Measurements from ENCODE around the gene TAOK3. TPM values are rescaled to one million over a fixed set of nuclear protein-coding genes. Genes with fewer than 3 reads are reported as not detected.
"Not testable (repeated sequence)": the region's sequence is repeated elsewhere in the genome, so short reads cannot be mapped to it uniquely, and the experiment has no call there.

Gene TAOK3
- total and polyA plus RNA-seq, 2 donors (not counting 1 experiment from before 2014, with no cell fraction given), result 30.0 to 80.4 TPM

DNA sequence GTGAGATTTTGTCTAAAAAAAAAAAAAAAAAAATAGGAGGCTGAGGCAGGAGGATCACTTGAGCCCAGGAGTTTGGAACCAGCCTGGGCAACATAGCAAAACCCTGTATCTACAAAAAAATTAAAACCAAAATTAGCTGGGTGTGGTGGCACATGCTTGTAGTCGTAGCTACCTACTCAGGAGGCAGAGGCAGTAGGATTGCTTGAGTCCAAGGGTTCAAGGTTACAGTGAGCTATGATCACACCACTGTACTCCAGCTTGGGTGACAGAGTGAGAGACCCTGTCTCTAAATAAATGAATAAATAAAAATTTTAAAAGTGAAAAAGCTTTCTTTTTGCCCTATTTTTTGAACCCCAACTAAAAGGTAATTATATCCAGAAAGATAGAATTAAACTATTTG lies 123.2 kb downstream of the TAOK3 start:
- TF ChIP-seq EZH2 (IDR thresholded peaks at IDR 0.05; ENCODE audit: borderline replicate concordance, insufficient read depth, low read depth, low read length, poor library complexity, severe bottlenecking), result no peak
- TF ChIP-seq, protein P1, sequence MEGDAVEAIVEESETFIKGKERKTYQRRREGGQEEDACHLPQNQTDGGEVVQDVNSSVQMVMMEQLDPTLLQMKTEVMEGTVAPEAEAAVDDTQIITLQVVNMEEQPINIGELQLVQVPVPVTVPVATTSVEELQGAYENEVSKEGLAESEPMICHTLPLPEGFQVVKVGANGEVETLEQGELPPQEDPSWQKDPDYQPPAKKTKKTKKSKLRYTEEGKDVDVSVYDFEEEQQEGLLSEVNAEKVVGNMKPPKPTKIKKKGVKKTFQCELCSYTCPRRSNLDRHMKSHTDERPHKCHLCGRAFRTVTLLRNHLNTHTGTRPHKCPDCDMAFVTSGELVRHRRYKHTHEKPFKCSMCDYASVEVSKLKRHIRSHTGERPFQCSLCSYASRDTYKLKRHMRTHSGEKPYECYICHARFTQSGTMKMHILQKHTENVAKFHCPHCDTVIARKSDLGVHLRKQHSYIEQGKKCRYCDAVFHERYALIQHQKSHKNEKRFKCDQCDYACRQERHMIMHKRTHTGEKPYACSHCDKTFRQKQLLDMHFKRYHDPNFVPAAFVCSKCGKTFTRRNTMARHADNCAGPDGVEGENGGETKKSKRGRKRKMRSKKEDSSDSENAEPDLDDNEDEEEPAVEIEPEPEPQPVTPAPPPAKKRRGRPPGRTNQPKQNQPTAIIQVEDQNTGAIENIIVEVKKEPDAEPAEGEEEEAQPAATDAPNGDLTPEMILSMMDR (IDR thresholded peaks at IDR 0.05), result no peak
- H3K4me3 Mint-ChIP-seq, result no peak overlapping the region

DNA sequence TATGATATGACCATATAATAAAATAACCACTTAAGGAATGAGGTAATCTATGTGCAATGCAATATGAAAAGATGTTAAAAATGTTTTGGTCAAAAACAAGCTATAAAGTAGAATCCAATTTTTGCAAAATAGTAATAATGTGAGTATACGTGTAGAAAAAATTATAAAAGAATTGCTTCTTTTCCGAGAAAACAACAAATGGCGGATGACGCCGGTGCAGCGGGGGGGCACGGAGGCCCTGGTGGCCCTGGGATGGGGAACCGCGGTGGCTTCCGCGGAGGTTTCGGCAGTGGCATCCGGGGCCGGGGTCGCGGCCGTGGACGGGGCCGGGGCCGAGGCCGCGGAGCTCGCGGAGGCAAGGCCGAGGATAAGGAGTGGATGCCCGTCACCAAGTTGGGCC lies 126.8 kb downstream of the TAOK3 start:
- H3K9me3 Mint-ChIP-seq (ENCODE audit: insufficient read depth); H3K27me3 ChIP-seq (replicated peaks in 1 of 4; ENCODE audit: control extremely low read depth in 1 of 4, control insufficient read depth in 3 of 4, insufficient read depth in 4 of 4, low read length in 3 of 4); H3K27ac ChIP-seq (ENCODE audit: low read length in 2 of 2); H4K20me1 ChIP-seq (ENCODE audit: control insufficient read depth, insufficient read depth, low read length, poor library complexity, severe bottlenecking); H3K4me3 ChIP-seq (ENCODE audit: control extremely low read depth in 1 of 5, extremely low read depth in 1 of 5, insufficient read depth in 1 of 5, low read depth in 2 of 5, low read length in 4 of 5); POLR2A ChIA-PET; H3K27me3 Mint-ChIP-seq; H3K4me1 Mint-ChIP-seq; ATAC-seq (ENCODE audit: low read depth); H3K4me3 Mint-ChIP-seq; H2AFZ ChIP-seq (ENCODE audit: insufficient read depth, low read depth, low read length, poor library complexity, severe bottlenecking); DNase-seq; H3K9ac ChIP-seq (ENCODE audit: low read length); CTCF ChIA-PET; H3K27ac Mint-ChIP-seq; H3K79me2 ChIP-seq (ENCODE audit: control insufficient read depth, insufficient read depth, low read length); H3K4me2 ChIP-seq (replicated peaks; ENCODE audit: low read depth, low read length, poor library complexity, severe bottlenecking); H3K9me3 ChIP-seq (ENCODE audit: control extremely low read depth in 1 of 3, control insufficient read depth in 2 of 3, insufficient read depth in 1 of 3, low read length in 2 of 3); intact Hi-C loops (cut with micrococcal nuclease); H3K4me1 ChIP-seq (ENCODE audit: control insufficient read depth in 2 of 2, insufficient read depth in 2 of 2, low read length in 2 of 2): not testable (repeated sequence)
- 100% methylated on average over 1 of the region's 26 CpGs for WGBS (ENCODE audit: insufficient coverage)
- peaks cover 1 to 12% of the 10 kb centered on the region in 2 experiments for H3K36me3 ChIP-seq (replicated peaks in 1 of 2; ENCODE audit: control extremely low read depth in 1 of 2, control insufficient read depth in 1 of 2, extremely low read depth in 1 of 2, insufficient read depth in 2 of 2, low read length in 1 of 2)

More for the DNA sequence above, 123.2 kb downstream of the TAOK3 start:
- ATAC-seq (ENCODE audit: low read depth) (no peak), DNase-seq (no peak)
- Histone ChIP-seq H3K4me1 (ENCODE audit: control insufficient read depth in 2 of 2, insufficient read depth in 2 of 2, low read length in 2 of 2) (no peaks in the 10 kb centered on the region), H2AFZ (ENCODE audit: insufficient read depth, low read depth, low read length, poor library complexity, severe bottlenecking) (no peak overlapping the region), H3K9ac (ENCODE audit: low read length) (no peak overlapping the region), H3K4me2 (replicated peaks; ENCODE audit: low read depth, low read length, poor library complexity, severe bottlenecking) (no peak overlapping the region), H3K36me3 (replicated peaks in 1 of 2; ENCODE audit: control extremely low read depth in 1 of 2, control insufficient read depth in 1 of 2, extremely low read depth in 1 of 2, insufficient read depth in 2 of 2, low read length in 1 of 2) (peaks cover 6 to 13% of the 10 kb centered on the region in 2 experiments), H3K4me3 (ENCODE audit: control extremely low read depth in 1 of 5, extremely low read depth in 1 of 5, insufficient read depth in 1 of 5, low read depth in 2 of 5, low read length in 4 of 5) (no peak overlapping the region), H3K9me3 (ENCODE audit: control extremely low read depth in 1 of 3, control insufficient read depth in 2 of 3, insufficient read depth in 1 of 3, low read length in 2 of 3) (no peaks in the 10 kb centered on the region), H3K27ac (ENCODE audit: low read length in 2 of 2) (no peak overlapping the region), H3K27me3 (replicated peaks in 1 of 4; ENCODE audit: control extremely low read depth in 1 of 4, control insufficient read depth in 3 of 4, insufficient read depth in 4 of 4, low read length in 3 of 4) (no peaks in the 10 kb centered on the region), H4K20me1 (ENCODE audit: control insufficient read depth, insufficient read depth, low read length, poor library complexity, severe bottlenecking) (no peaks in the 10 kb centered on the region), H3K79me2 (ENCODE audit: control insufficient read depth, insufficient read depth, low read length) (peaks cover 20% of the 10 kb centered on the region)
- ChIA-PET POLR2A (no interaction called here), CTCF (interaction anchor here (1.3 kb wide), 1 partner anchor 15 kb away, joined by 3 read pairs; no protein-coding TSS in a partner anchor)
- Mint-ChIP-seq H3K27ac (no peak overlapping the region), H3K4me1 (no peaks in the 10 kb centered on the region), H3K27me3 (no peaks in the 10 kb centered on the region), H3K9me3 (ENCODE audit: insufficient read depth) (no peaks in the 10 kb centered on the region)
- intact Hi-C loops (cut with micrococcal nuclease), result no loop called here
- WGBS (ENCODE audit: insufficient coverage), result no CpG with 5 or more reads among the region's 1 CpG

All from B cell (primary cell).